ENCODE measurements around the gene FRY.

GRCh38 chr13:32009362-32009761, 22.2 kb upstream of the FRY start:
- no peak for TF ChIP-seq BACH2 (CRISPR knock-in tag; IDR thresholded peaks at IDR 0.05; ENCODE audit: borderline replicate concordance)
- no peak for TF ChIP-seq POU6F1 (CRISPR knock-in tag; IDR thresholded peaks at IDR 0.05; ENCODE audit: borderline replicate concordance, low read depth)
- no peak for TF ChIP-seq ZFP30 (CRISPR knock-in tag; IDR thresholded peaks at IDR 0.05)
- no peak for TF ChIP-seq ZC3H10 (CRISPR knock-in tag; IDR thresholded peaks at IDR 0.05)
- no peak for TF ChIP-seq ZFP3 (CRISPR knock-in tag; IDR thresholded peaks at IDR 0.05)
- no peak for TF ChIP-seq CREB5 (CRISPR knock-in tag; IDR thresholded peaks at IDR 0.05; ENCODE audit: low read depth)
- no peak for TF ChIP-seq PATZ1 (CRISPR knock-in tag; IDR thresholded peaks at IDR 0.05; ENCODE audit: borderline replicate concordance)
- no peak for TF ChIP-seq ZNF565 (CRISPR knock-in tag; conservative IDR thresholded peaks at IDR 0.05; ENCODE audit: low read depth)
- no peak for TF ChIP-seq ESRRG (CRISPR knock-in tag; IDR thresholded peaks at IDR 0.05)
- no peak for TF ChIP-seq ISL1 (CRISPR knock-in tag; IDR thresholded peaks at IDR 0.05)
- TF ChIP-seq GLIS3 (CRISPR knock-in tag; IDR thresholded peaks at IDR 0.05): no peak
- TF ChIP-seq, protein P1, sequence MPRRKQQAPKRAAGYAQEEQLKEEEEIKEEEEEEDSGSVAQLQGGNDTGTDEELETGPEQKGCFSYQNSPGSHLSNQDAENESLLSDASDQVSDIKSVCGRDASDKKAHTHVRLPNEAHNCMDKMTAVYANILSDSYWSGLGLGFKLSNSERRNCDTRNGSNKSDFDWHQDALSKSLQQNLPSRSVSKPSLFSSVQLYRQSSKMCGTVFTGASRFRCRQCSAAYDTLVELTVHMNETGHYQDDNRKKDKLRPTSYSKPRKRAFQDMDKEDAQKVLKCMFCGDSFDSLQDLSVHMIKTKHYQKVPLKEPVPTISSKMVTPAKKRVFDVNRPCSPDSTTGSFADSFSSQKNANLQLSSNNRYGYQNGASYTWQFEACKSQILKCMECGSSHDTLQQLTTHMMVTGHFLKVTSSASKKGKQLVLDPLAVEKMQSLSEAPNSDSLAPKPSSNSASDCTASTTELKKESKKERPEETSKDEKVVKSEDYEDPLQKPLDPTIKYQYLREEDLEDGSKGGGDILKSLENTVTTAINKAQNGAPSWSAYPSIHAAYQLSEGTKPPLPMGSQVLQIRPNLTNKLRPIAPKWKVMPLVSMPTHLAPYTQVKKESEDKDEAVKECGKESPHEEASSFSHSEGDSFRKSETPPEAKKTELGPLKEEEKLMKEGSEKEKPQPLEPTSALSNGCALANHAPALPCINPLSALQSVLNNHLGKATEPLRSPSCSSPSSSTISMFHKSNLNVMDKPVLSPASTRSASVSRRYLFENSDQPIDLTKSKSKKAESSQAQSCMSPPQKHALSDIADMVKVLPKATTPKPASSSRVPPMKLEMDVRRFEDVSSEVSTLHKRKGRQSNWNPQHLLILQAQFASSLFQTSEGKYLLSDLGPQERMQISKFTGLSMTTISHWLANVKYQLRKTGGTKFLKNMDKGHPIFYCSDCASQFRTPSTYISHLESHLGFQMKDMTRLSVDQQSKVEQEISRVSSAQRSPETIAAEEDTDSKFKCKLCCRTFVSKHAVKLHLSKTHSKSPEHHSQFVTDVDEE (CRISPR knock-in tag; IDR thresholded peaks at IDR 0.05): no peak

Measured in SK-N-SH treated with all-trans-retinoic acid at 6 μM for 48 hours (cell line).